Activated T-helper 1 cell treated with anti-CD3 and anti-CD28 coated beads, Interleukin-12 subunit alpha, Interleukin-12 subunit beta, Interleukin-2, Interleukin-4 antibody, amounts not matched to agents 30 ng/mL and 10 ng/mL and 1 ng/mL, durations not matched to agents 14 hours and 24 hours and 36 hours (primary cell): ENCODE measurements around the gene TTPAL. TPM values are rescaled to one million over a fixed set of nuclear protein-coding genes. Genes with fewer than 3 reads are reported as not detected.

Experiments
- DNase-seq: peaks from one replicate; pipeline ENCODE4 v3.0.0; 2021; ENCODE audit warnings: low spot score
- H3K27ac Mint-ChIP-seq: one replicate; pipeline ENCODE4 v1.8.0; 2021; ENCODE audit warnings: mild to moderate bottlenecking, mixed read lengths
- H3K27me3 Mint-ChIP-seq: one replicate; pipeline ENCODE4 v1.8.0; 2022; ENCODE audit warnings: mild to moderate bottlenecking, moderate library complexity, mixed read lengths; ENCODE audit not compliant: insufficient read depth
- H3K36me3 Mint-ChIP-seq: one replicate; pipeline ENCODE4 v1.8.0; 2021; ENCODE audit warnings: low read depth, mixed read lengths
- H3K4me1 Mint-ChIP-seq: one replicate; pipeline ENCODE4 v1.8.0; 2021; ENCODE audit warnings: low read depth, mixed read lengths
- H3K4me3 Mint-ChIP-seq: one replicate; pipeline ENCODE4 v1.8.0; 2021; ENCODE audit warnings: mild to moderate bottlenecking, moderate library complexity, mixed read lengths
- H3K9me3 Mint-ChIP-seq: one replicate; pipeline ENCODE4 v1.8.0; 2021; ENCODE audit warnings: mixed read lengths
- intact Hi-C: fragments of 100-400 bp; cut with micrococcal nuclease; formaldehyde crosslinking; loops from one replicate; pipeline ENCODE4 v1.15.1; 2024
- total RNA-seq: library from RNA; stranded (reverse); gene quantifications from 2 replicates; pipeline ENCODE4 v1.2.3, GENCODE V29; 2022

TTPAL gene
- total RNA-seq: 22.9 and 24.7 TPM in 2 replicates

- no peaks in the 10 kb centered on the region for H3K9me3 Mint-ChIP-seq
- intact Hi-C loops: loop anchor here (1.0 to 5.0 kb wide), 7 partner anchors 46 to 409 kb away; partner anchors contain the start of genes FITM2, OSER1, SERINC3 and YWHAB
- H3K4me3 Mint-ChIP-seq: peak within 1 kb of the TSS; percentile 95
- DNase-seq: peak; percentile 90
- peaks cover 12% of the 10 kb centered on the region for H3K36me3 Mint-ChIP-seq
- peaks cover 3% of the 10 kb centered on the region for H3K27me3 Mint-ChIP-seq
- H3K4me1 Mint-ChIP-seq: peaks cover 20% of the 10 kb centered on the region
- peak within 1 kb of the TSS; percentile 93 for H3K27ac Mint-ChIP-seq
Observed at GRCh38 chr20:44475694-44476560, at the start of gene TTPAL. Gene TTPAL (plus strand): TSS chr20:44475874. CDS start chr20:44480000, 4,126 bp downstream.

GRCh38 chr20:44425923-44426322, 49.8 kb upstream of the TTPAL start:
- intact Hi-C loops: no loop called here
- no peaks in the 10 kb centered on the region for H3K4me1 Mint-ChIP-seq
- no peak for DNase-seq
- no peaks in the 10 kb centered on the region for H3K9me3 Mint-ChIP-seq
- no peak overlapping the region for H3K27ac Mint-ChIP-seq
- H3K27me3 Mint-ChIP-seq: peaks cover 7% of the 10 kb centered on the region
- H3K36me3 Mint-ChIP-seq: no peaks in the 10 kb centered on the region
- no peak overlapping the region for H3K4me3 Mint-ChIP-seq

DNA sequence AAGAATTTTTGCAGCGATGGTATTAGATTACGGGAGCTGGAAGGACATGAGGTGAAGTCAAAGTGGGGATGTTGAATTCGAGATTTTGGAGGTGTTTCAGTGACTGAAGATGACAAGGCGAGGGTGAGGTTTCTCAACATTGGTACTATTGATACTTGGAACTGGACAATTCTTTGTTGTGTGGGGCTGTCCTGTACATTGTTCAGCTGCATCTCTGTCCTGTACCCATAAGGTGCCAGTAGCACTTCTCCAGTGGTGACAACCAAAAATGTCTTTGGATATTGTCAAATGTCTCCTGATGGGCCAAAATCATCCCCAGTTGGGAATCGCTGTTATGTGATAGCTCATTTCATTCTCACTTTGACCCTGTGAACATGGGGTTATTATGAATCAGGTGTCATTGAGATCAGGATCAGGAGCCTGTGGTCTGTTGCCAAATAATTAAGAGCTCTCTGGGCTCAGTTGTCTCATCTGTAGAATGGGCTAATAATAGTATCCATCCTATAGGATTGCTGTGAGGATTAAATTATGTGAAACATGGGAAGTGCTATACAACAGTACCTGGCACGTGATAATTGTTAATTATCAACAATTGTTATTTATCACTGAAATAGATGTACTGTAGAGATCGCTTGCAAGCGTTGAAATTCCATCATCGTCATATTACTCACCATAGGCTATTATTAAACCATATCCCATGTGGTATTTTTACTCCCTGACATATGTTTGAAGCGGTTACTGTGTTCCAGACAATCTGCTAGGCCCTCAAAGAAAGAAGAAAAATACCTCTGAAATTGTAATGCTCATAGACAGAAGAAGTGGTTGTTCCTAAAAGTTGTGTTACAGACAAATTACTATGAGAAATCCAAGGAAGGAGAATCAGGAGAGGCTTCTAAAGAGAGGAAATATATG, 48.5 kb upstream of the TTPAL start:
- no peak for DNase-seq

GRCh38 chr20:44427804-44428173, 47.9 kb upstream of the TTPAL start:
- Mint-ChIP-seq H3K36me3 (no peaks in the 10 kb centered on the region), H3K4me1 (no peaks in the 10 kb centered on the region), H3K27me3 (peaks cover 3% of the 10 kb centered on the region), H3K27ac (no peak overlapping the region), H3K9me3 (no peaks in the 10 kb centered on the region), H3K4me3 (no peak overlapping the region)
- intact Hi-C loops: no loop called here
- DNase-seq: no peak

More for the DNA sequence above, 48.5 kb upstream of the TTPAL start:
- no peak overlapping the region for H3K4me3 Mint-ChIP-seq
- intact Hi-C loops: no loop called here
- peaks cover 3% of the 10 kb centered on the region for H3K27me3 Mint-ChIP-seq
- no peaks in the 10 kb centered on the region for H3K4me1 Mint-ChIP-seq
- H3K27ac Mint-ChIP-seq: no peak overlapping the region
- H3K9me3 Mint-ChIP-seq: no peaks in the 10 kb centered on the region
- H3K36me3 Mint-ChIP-seq: no peaks in the 10 kb centered on the region

- Mint-ChIP-seq H3K27me3 (peaks cover 5% of the 10 kb centered on the region), H3K4me3 (no peak overlapping the region), H3K9me3 (no peaks in the 10 kb centered on the region), H3K36me3 (no peaks in the 10 kb centered on the region), H3K27ac (no peak overlapping the region), H3K4me1 (no peaks in the 10 kb centered on the region)
- intact Hi-C loops: no loop called here
- DNase-seq: no peak
Observed at GRCh38 chr20:44428174-44429016, 47.3 kb upstream of the TTPAL start.

DNA sequence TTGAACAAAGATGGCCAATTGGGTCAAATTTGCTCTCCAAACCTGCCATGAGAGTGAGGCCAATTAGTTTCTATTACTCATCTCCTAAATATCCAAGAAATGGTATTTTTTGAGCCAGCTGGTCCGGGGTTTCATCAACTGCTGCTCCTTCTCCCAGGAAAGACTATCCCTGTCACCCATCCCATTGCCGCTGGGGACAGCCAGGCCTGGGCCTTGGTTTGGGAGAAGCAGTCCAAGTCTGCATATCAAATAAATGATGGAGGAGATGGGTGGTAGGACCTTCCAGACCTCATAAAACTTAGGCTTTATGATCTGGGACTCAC, 46.7 kb upstream of the TTPAL start:
- Mint-ChIP-seq H3K9me3 (no peaks in the 10 kb centered on the region), H3K27ac (no peak overlapping the region), H3K4me3 (no peak overlapping the region), H3K36me3 (no peaks in the 10 kb centered on the region), H3K27me3 (peaks cover 3% of the 10 kb centered on the region), H3K4me1 (no peaks in the 10 kb centered on the region)
- DNase-seq: no peak
- intact Hi-C loops: no loop called here

GRCh38 chr20:44429419-44430269, 46.0 kb upstream of the TTPAL start:
- DNase-seq: no peak
- Mint-ChIP-seq H3K4me3 (no peak overlapping the region), H3K36me3 (no peaks in the 10 kb centered on the region), H3K4me1 (no peaks in the 10 kb centered on the region), H3K27me3 (peaks cover 4% of the 10 kb centered on the region), H3K9me3 (no peaks in the 10 kb centered on the region), H3K27ac (no peak overlapping the region)
- intact Hi-C loops: no loop called here

DNA sequence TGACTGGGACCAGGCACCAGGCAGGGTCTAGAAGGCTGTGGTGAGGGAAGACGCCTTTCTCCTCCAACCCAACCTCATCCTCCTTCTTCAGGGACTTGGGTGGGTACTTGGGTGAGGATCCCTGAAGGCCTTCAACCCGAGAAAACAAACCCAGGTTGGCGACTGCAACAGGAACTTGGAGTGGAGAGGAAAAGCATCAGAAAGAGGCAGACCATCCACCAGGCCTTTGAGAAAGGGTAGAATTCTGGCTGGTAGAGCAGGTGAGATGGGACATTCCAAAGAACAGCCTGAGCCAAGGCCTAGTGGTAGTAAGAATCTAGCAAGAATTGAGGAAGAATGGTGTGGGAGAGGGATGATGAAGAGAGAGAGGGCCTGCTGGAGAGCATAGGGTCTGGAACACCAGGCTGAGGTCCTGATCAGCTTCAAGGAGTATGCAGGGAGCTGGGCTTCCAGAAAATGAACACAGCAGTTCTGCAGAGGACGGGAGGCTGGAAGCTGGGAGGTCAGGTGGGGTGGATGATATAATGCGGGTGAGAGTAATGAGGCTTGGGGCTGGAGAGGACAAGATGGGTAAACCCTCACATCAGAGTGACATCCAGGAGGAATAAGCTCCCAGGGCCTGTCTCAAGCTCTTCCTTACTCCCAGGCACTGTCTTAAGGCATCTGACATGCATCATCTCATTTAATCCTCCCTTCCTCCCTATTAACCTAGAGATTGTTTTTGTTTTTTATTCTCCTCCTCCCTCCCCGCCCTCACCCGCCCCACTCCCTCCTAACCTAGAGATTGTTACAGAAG, 45.2 kb upstream of the TTPAL start:
- Mint-ChIP-seq H3K4me3 (no peak overlapping the region), H3K36me3 (no peaks in the 10 kb centered on the region), H3K27ac (no peak overlapping the region), H3K9me3 (no peaks in the 10 kb centered on the region), H3K27me3 (peaks cover 4% of the 10 kb centered on the region), H3K4me1 (no peaks in the 10 kb centered on the region)
- no peak for DNase-seq
- intact Hi-C loops: no loop called here

DNA sequence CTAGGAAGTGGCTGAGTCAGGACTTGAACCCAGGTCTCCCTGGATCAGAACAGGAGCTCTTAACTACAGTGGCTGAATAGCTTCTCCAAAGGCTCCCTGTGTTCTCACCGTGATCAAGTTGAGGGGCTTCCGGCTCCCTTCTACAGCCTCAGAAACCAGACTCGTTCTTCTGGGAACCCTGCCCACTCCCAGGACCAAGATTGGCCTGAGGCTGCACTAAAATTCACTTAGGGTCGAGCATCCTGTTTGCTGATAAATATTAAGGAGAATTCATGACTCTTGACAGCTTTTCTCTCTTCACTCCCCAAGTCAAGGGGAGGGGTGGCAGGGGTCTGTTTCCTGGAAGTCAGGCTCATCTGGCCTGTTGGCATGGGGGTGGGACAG, 44.6 kb upstream of the TTPAL start:
- Mint-ChIP-seq H3K36me3 (no peaks in the 10 kb centered on the region), H3K4me1 (no peaks in the 10 kb centered on the region), H3K27me3 (peaks cover 4% of the 10 kb centered on the region), H3K9me3 (no peaks in the 10 kb centered on the region), H3K27ac (no peak overlapping the region), H3K4me3 (no peak overlapping the region)
- intact Hi-C loops: no loop called here
- no peak for DNase-seq

- Mint-ChIP-seq H3K27ac (no peak overlapping the region), H3K9me3 (no peaks in the 10 kb centered on the region), H3K4me3 (no peak overlapping the region), H3K4me1 (no peaks in the 10 kb centered on the region), H3K27me3 (peaks cover 4% of the 10 kb centered on the region), H3K36me3 (no peaks in the 10 kb centered on the region)
- intact Hi-C loops: no loop called here
- no peak for DNase-seq
Observed at GRCh38 chr20:44431502-44432234, 44.0 kb upstream of the TTPAL start.
